GM23248 (cell line): ENCODE data around the gene ERCC3. TPM values are rescaled to one million over a fixed set of nuclear protein-coding genes. Genes with fewer than 3 reads are reported as not detected.

Experiments
- DNase-seq: peaks from one replicate; pipeline ENCODE4 v3.0.0-alpha.2; 2015
- H2AFZ ChIP-seq: fragments of 200-600 bp; sonication (generic); 2 replicates; pipeline ENCODE4 v1.6.1; 2016; ENCODE audit warnings: antibody characterized with exemption
- H3F3A ChIP-seq: fragments of 200-600 bp; sonication (generic); 2 replicates; pipeline ENCODE4 v1.6.1; 2016; ENCODE audit warnings: mild to moderate bottlenecking, antibody characterized with exemption, mixed run types; ENCODE audit not compliant: insufficient read depth
- H3K27ac ChIP-seq: fragments of 200-600 bp; sonication (generic); 2 replicates; pipeline ENCODE4 v1.5.1; 2016; ENCODE audit warnings: mild to moderate bottlenecking
- H3K27me3 ChIP-seq: fragments of 200-600 bp; sonication (generic); replicated peaks from 2 replicates; pipeline ENCODE4 v1.6.1; 2016; ENCODE audit warnings: mild to moderate bottlenecking; ENCODE audit not compliant: insufficient read depth
- H3K36me3 ChIP-seq: fragments of 200-600 bp; sonication (generic); 2 replicates; pipeline ENCODE4 v1.6.1; 2016; ENCODE audit warnings: low read depth, mild to moderate bottlenecking
- H3K4me1 ChIP-seq: fragments of 200-600 bp; sonication (generic); 2 replicates; pipeline ENCODE4 v1.6.1; 2016; ENCODE audit warnings: mild to moderate bottlenecking; ENCODE audit not compliant: insufficient read depth
- H3K4me2 ChIP-seq: fragments of 200-600 bp; sonication (generic); one replicate; pipeline ENCODE4 v1.6.1; 2016; ENCODE audit warnings: mild to moderate bottlenecking; ENCODE audit not compliant: unreplicated experiment
- H3K4me3 ChIP-seq: fragments of 200-600 bp; sonication (generic); 2 replicates; pipeline ENCODE4 v1.5.1; 2016; ENCODE audit warnings: mild to moderate bottlenecking
- H3K79me2 ChIP-seq: fragments of 200-600 bp; sonication (generic); 2 replicates; pipeline ENCODE4 v1.6.1; 2016; ENCODE audit warnings: mild to moderate bottlenecking; ENCODE audit not compliant: insufficient read depth
- H3K9ac ChIP-seq: fragments of 200-600 bp; sonication (generic); 2 replicates; pipeline ENCODE4 v1.6.1; 2016; ENCODE audit warnings: mild to moderate bottlenecking
- H3K9me2 ChIP-seq: fragments of 200-600 bp; sonication (generic); 2 replicates; pipeline ENCODE4 v1.6.1; 2016; ENCODE audit warnings: mixed run types, mild to moderate bottlenecking, moderate library complexity; ENCODE audit not compliant: insufficient read depth
- H3K9me3 ChIP-seq: fragments of 200-600 bp; sonication (generic); one replicate; pipeline ENCODE4 v1.6.1; 2017; ENCODE audit warnings: low read depth
- H4K20me1 ChIP-seq: fragments of 200-600 bp; sonication (generic); 2 replicates; pipeline ENCODE4 v1.6.0; 2016; ENCODE audit not compliant: insufficient read depth
- EZH2 ChIP-seq: fragments of 200-600 bp; sonication (generic); IDR thresholded peaks from 2 replicates; pipeline ENCODE4 v1.6.1; 2018; ENCODE audit warnings: antibody characterized with exemption, mild to moderate bottlenecking; ENCODE audit not compliant: insufficient read depth, poor library complexity, severe bottlenecking
- EZH2phosphoT487 ChIP-seq: fragments of 200-600 bp; sonication (generic); IDR thresholded peaks from 2 replicates; pipeline ENCODE4 v1.6.1; 2018; ENCODE audit warnings: antibody characterized with exemption, moderate library complexity, mild to moderate bottlenecking, low read depth; ENCODE audit not compliant: insufficient read depth
- WGBS, 2 experiments: methylation state at CpG; one replicate each; pipeline ENCODE4 v1.1.6; 2015 to 2017; ENCODE audit warnings: low lambda C conversion rate in 2 of 2, low coverage in 1 of 2; ENCODE audit errors: missing lambda C conversion rate in 2 of 2; 5-methylcytosine and 5-hydroxymethylcytosine counted together
- in situ Hi-C: fragments of 300-500 bp; cut with MboI; formaldehyde crosslinking; loops from 2 replicates; pipeline ENCODE4 v1.15.0; 2020
- polyA plus RNA-seq: library from polyadenylated mRNA; unstranded; fragments of >200 nt; fragmentation: Nextera tagmentation; extraction: Ambion mirVana; gene quantifications from 2 replicates; pipeline ENCODE4 v1.2.1, GENCODE V29; 2016
- total RNA-seq: library from RNA; depleted of rRNA; stranded (reverse); fragments of >200 nt; shearing (Covaris generic); gene quantifications from 2 replicates; pipeline ENCODE4 v1.2.3, GENCODE V29; 2014

The ERCC3 gene
- total and polyA plus RNA-seq, 2 experiments from 2014 or later: 41.8 to 42.9 TPM

DNA sequence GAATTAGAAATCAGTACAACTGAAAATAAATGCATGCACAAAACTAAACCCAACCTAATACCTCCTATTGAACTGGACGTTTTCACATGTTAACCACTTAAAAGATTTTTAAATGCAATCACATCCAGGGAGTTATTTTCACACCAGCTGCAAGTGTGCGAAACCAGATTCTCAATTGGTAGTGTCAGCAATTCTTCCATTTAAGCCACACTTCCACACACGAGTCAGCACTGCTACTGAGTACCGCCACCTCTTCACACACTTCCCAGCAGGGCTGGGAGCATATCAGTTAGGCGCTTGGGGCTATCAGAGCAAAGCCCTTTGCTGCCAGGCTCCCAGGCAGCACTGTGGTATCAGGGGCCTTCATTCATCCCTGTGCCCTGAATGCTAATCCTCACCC, 14.2 kb downstream of the ERCC3 start:
- no peak overlapping the region for H3K27ac ChIP-seq
- peaks cover 31% of the 10 kb centered on the region for H3K36me3 ChIP-seq
- H2AFZ ChIP-seq: no peak overlapping the region
- H3K79me2 ChIP-seq: peaks cover 43% of the 10 kb centered on the region
- no peaks in the 10 kb centered on the region for H3K9me2 ChIP-seq
- DNase-seq: no peak
- no peak overlapping the region for H3K4me3 ChIP-seq
- no peaks in the 10 kb centered on the region for H3K9me3 ChIP-seq
- H3K27me3 ChIP-seq: no peaks in the 10 kb centered on the region
- H3F3A ChIP-seq: no peaks in the 10 kb centered on the region
- H3K4me1 ChIP-seq: no peaks in the 10 kb centered on the region
- no peaks in the 10 kb centered on the region for H4K20me1 ChIP-seq
- no peak overlapping the region for H3K9ac ChIP-seq
- in situ Hi-C loops: no loop called here
- 81 to 82% methylated on average over 5 of the region's 5 CpGs for WGBS, 2 experiments
- TF ChIP-seq EZH2 (no peak), EZH2phosphoT487 (no peak)
- H3K4me2 ChIP-seq: no peak overlapping the region

DNA sequence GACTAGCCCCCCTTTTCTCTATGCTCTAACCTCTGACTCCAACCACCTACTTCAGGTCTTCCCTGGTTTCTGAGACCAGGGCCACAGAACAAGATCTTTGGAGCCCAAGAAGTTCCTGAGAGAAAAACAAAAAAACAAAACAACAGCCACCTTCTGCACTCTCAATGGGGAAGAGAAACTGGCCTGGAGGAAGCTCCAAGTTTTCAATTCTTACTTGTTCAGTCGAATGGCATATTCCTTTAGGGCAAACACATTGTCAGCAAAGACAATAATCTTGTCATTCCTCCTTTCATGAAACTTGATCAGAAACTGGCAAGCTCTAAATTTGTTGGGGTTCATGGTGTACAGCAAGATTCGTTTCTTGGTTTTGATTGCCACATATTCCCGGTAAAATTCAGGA, 15.0 kb downstream of the ERCC3 start:
- H3K9me3 ChIP-seq: no peaks in the 10 kb centered on the region
- in situ Hi-C loops: no loop called here
- no peaks in the 10 kb centered on the region for H4K20me1 ChIP-seq
- H3K4me1 ChIP-seq: no peaks in the 10 kb centered on the region
- no peak overlapping the region for H2AFZ ChIP-seq
- no peaks in the 10 kb centered on the region for H3F3A ChIP-seq
- DNase-seq: no peak
- H3K4me3 ChIP-seq: no peak overlapping the region
- no peak overlapping the region for H3K9ac ChIP-seq
- peaks cover 24% of the 10 kb centered on the region for H3K36me3 ChIP-seq
- peaks cover 35% of the 10 kb centered on the region for H3K79me2 ChIP-seq
- H3K27me3 ChIP-seq: no peaks in the 10 kb centered on the region
- H3K9me2 ChIP-seq: no peaks in the 10 kb centered on the region
- no peak overlapping the region for H3K27ac ChIP-seq
- H3K4me2 ChIP-seq: no peak overlapping the region
- TF ChIP-seq EZH2: no peak
- 54 to 58% methylated on average over 3 of the region's 3 CpGs for WGBS, 2 experiments

DNA sequence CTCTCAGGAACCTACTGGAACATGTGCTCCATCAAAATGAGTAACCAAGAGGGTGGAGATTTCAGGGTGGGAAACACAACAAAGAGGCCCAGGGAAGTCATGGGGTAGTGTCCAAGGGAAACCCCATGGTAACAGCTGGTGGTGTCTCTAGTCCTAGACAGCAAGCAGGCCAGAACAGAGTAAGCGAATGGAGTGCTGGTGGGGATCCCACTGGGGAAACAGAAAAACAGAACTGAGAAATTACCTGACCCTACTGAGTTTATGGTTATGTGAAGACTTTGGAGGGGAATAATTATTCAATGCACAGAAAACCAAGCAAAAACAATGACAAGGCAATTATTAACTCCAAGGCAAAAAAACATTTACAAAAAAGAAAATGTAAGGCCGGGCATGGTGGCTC, 16.9 kb downstream of the ERCC3 start:
- Histone ChIP-seq H2AFZ (no peak overlapping the region), H3K27ac (no peak overlapping the region), H3K36me3 (peaks cover 23% of the 10 kb centered on the region), H3K27me3 (no peaks in the 10 kb centered on the region), H3K79me2 (peaks cover 16% of the 10 kb centered on the region; the same call in 1 of the 2 replicates), H3K9me3 (no peaks in the 10 kb centered on the region), H4K20me1 (no peaks in the 10 kb centered on the region), H3K4me1 (no peaks in the 10 kb centered on the region), H3K9ac (no peak overlapping the region), H3F3A (no peaks in the 10 kb centered on the region), H3K9me2 (no peaks in the 10 kb centered on the region), H3K4me2 (no peak overlapping the region), H3K4me3 (no peak overlapping the region)
- WGBS, 2 experiments: 95% methylated on average over 2 of the region's 2 CpGs
- peak; percentile 20 for DNase-seq
- in situ Hi-C loops: no loop called here
- TF ChIP-seq EZH2phosphoT487: no peak
- no peak for TF ChIP-seq EZH2

DNA sequence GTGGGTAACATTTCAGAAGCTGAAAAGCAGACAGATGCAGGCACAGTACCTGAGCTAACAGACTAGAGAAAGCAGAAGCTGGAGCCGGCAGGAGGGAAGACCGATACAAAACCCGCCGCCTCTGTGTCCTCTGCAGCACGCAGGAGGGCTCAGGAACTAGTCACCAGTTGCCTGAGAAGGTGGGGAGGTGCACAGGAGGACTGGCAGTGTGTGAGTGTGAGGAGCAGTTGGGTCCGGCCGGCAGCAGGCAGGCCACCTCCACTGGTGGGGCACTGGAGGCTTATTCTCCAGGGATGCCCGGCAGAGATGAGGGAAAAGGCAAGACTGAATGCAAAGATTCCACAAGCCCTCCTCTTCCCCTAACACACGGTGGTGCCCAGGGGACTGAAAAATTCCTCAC, 18.2 kb downstream of the ERCC3 start:
- DNase-seq: no peak
- Histone ChIP-seq H2AFZ (no peak overlapping the region), H3K79me2 (0 out of 2 replicates have a peak, but pooled peaks cover 4% of the 10 kb centered on the region), H3K36me3 (peaks cover 33% of the 10 kb centered on the region), H3K9me3 (no peaks in the 10 kb centered on the region), H3K9ac (no peak overlapping the region), H3K27ac (no peak overlapping the region), H3K27me3 (no peaks in the 10 kb centered on the region), H4K20me1 (no peaks in the 10 kb centered on the region), H3K4me1 (no peaks in the 10 kb centered on the region), H3K4me2 (no peak overlapping the region), H3K9me2 (no peaks in the 10 kb centered on the region), H3K4me3 (no peak overlapping the region), H3F3A (no peaks in the 10 kb centered on the region)
- no peak for TF ChIP-seq EZH2
- no peak for TF ChIP-seq EZH2phosphoT487
- WGBS, 2 experiments: 92 to 95% methylated on average over 8 to 9 of the region's 9 CpGs
- in situ Hi-C loops: no loop called here

DNA sequence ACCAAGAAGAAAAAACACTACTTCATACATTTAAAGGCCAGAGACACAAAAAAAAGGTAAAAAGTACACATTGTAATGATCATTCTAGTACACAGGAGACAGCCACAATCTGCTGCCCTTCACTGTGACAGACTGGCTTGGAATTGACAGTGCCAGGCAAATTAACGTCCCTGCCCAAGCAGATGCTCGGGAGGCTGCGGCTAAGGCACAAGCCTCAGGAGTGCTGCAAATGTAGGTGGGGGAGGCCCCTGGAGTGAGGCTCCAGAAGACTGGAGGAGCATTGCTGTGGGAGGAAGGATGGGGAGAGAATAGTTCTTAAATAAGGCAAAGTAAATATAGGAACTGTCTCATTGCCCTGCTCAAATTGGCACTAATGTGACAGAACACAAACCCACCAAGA, 18.6 kb downstream of the ERCC3 start:
- peaks cover 36% of the 10 kb centered on the region for H3K36me3 ChIP-seq
- H2AFZ ChIP-seq: no peak overlapping the region
- H3K27me3 ChIP-seq: no peaks in the 10 kb centered on the region
- no peak overlapping the region for H3K27ac ChIP-seq
- H3K9ac ChIP-seq: no peak overlapping the region
- TF ChIP-seq EZH2phosphoT487 (no peak), EZH2 (no peak)
- WGBS, 2 experiments: 84 to 86% methylated on average over 3 of the region's 3 CpGs
- no peaks in the 10 kb centered on the region for H3K9me3 ChIP-seq
- DNase-seq: no peak
- H4K20me1 ChIP-seq: no peaks in the 10 kb centered on the region
- H3F3A ChIP-seq: no peaks in the 10 kb centered on the region
- no peaks in the 10 kb centered on the region for H3K9me2 ChIP-seq
- H3K79me2 ChIP-seq: 0 out of 2 replicates have a peak, but pooled peaks cover 3% of the 10 kb centered on the region
- no peaks in the 10 kb centered on the region for H3K4me1 ChIP-seq
- in situ Hi-C loops: no loop called here
- no peak overlapping the region for H3K4me2 ChIP-seq
- H3K4me3 ChIP-seq: no peak overlapping the region
